ENCODE data around the gene ALDH8A1. TPM values are rescaled to one million over a fixed set of nuclear protein-coding genes. Genes with fewer than 3 reads are reported as not detected.

Gene ALDH8A1
- total and polyA plus RNA-seq, 2 of the 8 experiments (the other 6 are each of a cell fraction or from before 2014, with no cell fraction given) = 0.08 to 0.28 TPM

DNA sequence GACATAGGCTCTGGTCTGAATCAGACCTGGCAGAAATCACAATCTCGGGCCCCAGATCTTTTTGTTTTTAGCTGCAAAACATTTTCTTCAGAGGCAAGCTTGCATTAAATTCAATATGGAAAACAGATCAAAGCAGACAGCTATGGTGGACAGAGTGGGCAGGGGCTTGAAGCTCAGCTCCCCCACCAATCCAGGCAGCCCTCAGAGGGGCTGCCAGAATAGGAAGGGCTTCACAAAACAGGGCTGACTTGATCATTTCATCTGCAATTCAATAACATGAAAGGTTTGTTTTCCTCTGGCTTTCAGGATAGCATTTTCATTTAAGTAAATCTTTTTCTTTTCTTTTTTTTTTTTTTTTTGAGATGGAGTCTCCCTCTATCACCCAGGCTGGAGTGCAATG is 49.2 kb upstream of the ALDH8A1 start:
- no peaks in the 10 kb centered on the region for H3K9me3 ChIP-seq (ENCODE audit: insufficient read depth in 2 of 2, low read depth in 1 of 2, low read length in 1 of 2)
- H4K20me1 ChIP-seq (replicated peaks in 1 of 2; ENCODE audit: control insufficient read depth in 1 of 2, insufficient read depth in 2 of 2, low read length in 2 of 2) = no peaks in the 10 kb centered on the region
- 75% methylated on average over 1 of the region's 1 CpG; no CpG with 5 or more reads in 1 of the 2 experiments for whole genome bisulfite sequencing, 2 experiments (ENCODE audit: extremely low coverage in 1 of 2, insufficient coverage in 1 of 2, insufficient read length in 1 of 2, insufficient replicate concordance in 2 of 2, low coverage in 1 of 2, low lambda C conversion rate in 2 of 2, missing lambda C conversion rate in 1 of 2)
- H2BK15ac ChIP-seq (ENCODE audit: low read length) = no peak overlapping the region
- no peak overlapping the region for H2AK5ac ChIP-seq (ENCODE audit: low read depth, low read length)
- H3K23me2 ChIP-seq (ENCODE audit: low read depth, low read length) = no peaks in the 10 kb centered on the region
- no peaks in the 10 kb centered on the region; a peak in 1 of 7 replicates for H3K4me1 ChIP-seq (replicated peaks in 1 of 4; ENCODE audit: control insufficient read depth in 3 of 4, insufficient read depth in 4 of 4, low read length in 3 of 4)
- no peak overlapping the region for H3K4me3 ChIP-seq (ENCODE audit: extremely low read depth in 1 of 4, insufficient read depth in 2 of 4, low read depth in 3 of 4, low read length in 4 of 4)
- H3K56ac ChIP-seq (replicated peaks; ENCODE audit: insufficient read length, low read depth, low read length) = no peak overlapping the region
- no peak overlapping the region for H3K14ac ChIP-seq (ENCODE audit: insufficient read length)
- no peak overlapping the region for H3K4ac ChIP-seq (replicated peaks; ENCODE audit: insufficient read length, low read depth, low read length)
- no peak overlapping the region for H2BK120ac ChIP-seq (replicated peaks; ENCODE audit: low read depth, low read length)
- H4K91ac ChIP-seq (replicated peaks; ENCODE audit: insufficient read length, low read length) = no peak overlapping the region
- no peaks in the 10 kb centered on the region for H3K27me3 ChIP-seq (replicated peaks in 1 of 4; ENCODE audit: control insufficient read depth in 3 of 4, extremely low read depth in 1 of 4, insufficient read depth in 3 of 4, low read length in 3 of 4)
- H3K36me3 ChIP-seq (ENCODE audit: control insufficient read depth in 2 of 4, insufficient read depth in 4 of 4, low read length in 3 of 4) = peaks cover 0 to 17% (median 0%) of the 10 kb centered on the region in 4 experiments; a peak in 2 of 8 replicates
- no peak overlapping the region for H4K8ac ChIP-seq (ENCODE audit: extremely low read depth, insufficient read depth, low read length)
- H3K9ac ChIP-seq (replicated peaks in 1 of 4; ENCODE audit: extremely low read depth in 1 of 4, low read depth in 3 of 4, low read length in 3 of 4) = no peak overlapping the region
- no peak overlapping the region for H2AFZ ChIP-seq (ENCODE audit: low read length)
- no peak overlapping the region for H3K18ac ChIP-seq (ENCODE audit: extremely low read depth, low read length)
- H2BK5ac ChIP-seq (ENCODE audit: low read depth, low read length) = no peak overlapping the region
- no peak overlapping the region for H3K4me2 ChIP-seq (ENCODE audit: insufficient read depth in 1 of 2, low read depth in 2 of 2, low read length in 2 of 2)
- ChIA-PET CTCF (ENCODE audit: partially characterized antibody) (interaction anchor here (0.7 to 1.6 kb wide), 4 partner anchors 9 to 59 kb away, joined by 3 to 7 read pairs (median 4); no protein-coding TSS in a partner anchor), POLR2A (ENCODE audit: partially characterized antibody) (no interaction called here)
- H3K23ac ChIP-seq (ENCODE audit: insufficient read length) = no peak overlapping the region
- H3K79me1 ChIP-seq (ENCODE audit: low read depth, low read length) = no peaks in the 10 kb centered on the region
- FAIRE-seq = no peak
- H4K5ac ChIP-seq (ENCODE audit: insufficient read length, low read depth, low read length) = no peak overlapping the region
- no peaks in the 10 kb centered on the region for H3K79me2 ChIP-seq (ENCODE audit: control insufficient read depth in 1 of 2, insufficient read depth in 2 of 2, low read length in 2 of 2)
- H2BK12ac ChIP-seq (ENCODE audit: low read depth, low read length) = no peak overlapping the region
- no peak overlapping the region for H2BK20ac ChIP-seq (ENCODE audit: low read length)
- DNase-seq (ENCODE audit: low read depth in 1 of 2, low spot score in 2 of 2) = no peak
- H3K27ac ChIP-seq (ENCODE audit: low read depth, low read length) = no peak overlapping the region
- no peak for TF ChIP-seq EGR1 (IDR thresholded peaks at IDR 0.05; ENCODE audit: borderline replicate concordance, low read depth, low read length)
- no peak for TF ChIP-seq CREB1 (IDR thresholded peaks at IDR 0.05)
- TF ChIP-seq SRF (IDR thresholded peaks at IDR 0.05; ENCODE audit: low read depth, low read length) = no peak
- no peak for TF ChIP-seq SAP30 (IDR thresholded peaks at IDR 0.05; ENCODE audit: insufficient read depth, insufficient replicate concordance, low read length)
- no peak for TF ChIP-seq HDAC2 (IDR thresholded peaks at IDR 0.05; ENCODE audit: borderline replicate concordance in 1 of 2, low read depth in 2 of 2, low read length in 2 of 2)
- no peak for TF ChIP-seq ATF3 (IDR thresholded peaks at IDR 0.05; ENCODE audit: insufficient read depth, low read depth, low read length)
- no peak for TF ChIP-seq ASH2L (IDR thresholded peaks at IDR 0.05; ENCODE audit: low read length)
- TF ChIP-seq, protein P1, sequence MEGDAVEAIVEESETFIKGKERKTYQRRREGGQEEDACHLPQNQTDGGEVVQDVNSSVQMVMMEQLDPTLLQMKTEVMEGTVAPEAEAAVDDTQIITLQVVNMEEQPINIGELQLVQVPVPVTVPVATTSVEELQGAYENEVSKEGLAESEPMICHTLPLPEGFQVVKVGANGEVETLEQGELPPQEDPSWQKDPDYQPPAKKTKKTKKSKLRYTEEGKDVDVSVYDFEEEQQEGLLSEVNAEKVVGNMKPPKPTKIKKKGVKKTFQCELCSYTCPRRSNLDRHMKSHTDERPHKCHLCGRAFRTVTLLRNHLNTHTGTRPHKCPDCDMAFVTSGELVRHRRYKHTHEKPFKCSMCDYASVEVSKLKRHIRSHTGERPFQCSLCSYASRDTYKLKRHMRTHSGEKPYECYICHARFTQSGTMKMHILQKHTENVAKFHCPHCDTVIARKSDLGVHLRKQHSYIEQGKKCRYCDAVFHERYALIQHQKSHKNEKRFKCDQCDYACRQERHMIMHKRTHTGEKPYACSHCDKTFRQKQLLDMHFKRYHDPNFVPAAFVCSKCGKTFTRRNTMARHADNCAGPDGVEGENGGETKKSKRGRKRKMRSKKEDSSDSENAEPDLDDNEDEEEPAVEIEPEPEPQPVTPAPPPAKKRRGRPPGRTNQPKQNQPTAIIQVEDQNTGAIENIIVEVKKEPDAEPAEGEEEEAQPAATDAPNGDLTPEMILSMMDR (IDR thresholded peaks at IDR 0.05; ENCODE audit: control extremely low read depth in 1 of 3, insufficient read depth in 1 of 3, low read depth in 1 of 3, low read length in 3 of 3) = no peak
- TF ChIP-seq CHD1 (IDR thresholded peaks at IDR 0.05; ENCODE audit: low read depth, low read length) = no peak
- TF ChIP-seq PHF8 (conservative IDR thresholded peaks at IDR 0.05; ENCODE audit: low read depth, low read length) = no peak
- no peak for TF ChIP-seq SUZ12 (IDR thresholded peaks at IDR 0.05; ENCODE audit: low read length)
